ENCODE measurements around the gene OLFML3. TPM values are rescaled to one million over a fixed set of nuclear protein-coding genes. Genes with fewer than 3 reads are reported as not detected.
"Not testable (repeated sequence)": the region's sequence is repeated elsewhere in the genome, so short reads cannot be mapped to it uniquely, and the experiment has no call there.

The OLFML3 gene
- total RNA-seq, 4 donors from 2014 or later = 3.3 to 12.0 (median 7.8) TPM

GRCh38 chr1:114009393-114009792 lies 30.1 kb downstream of the OLFML3 start:
- TF ChIP-seq CTCF (IDR thresholded peaks at IDR 0.05) (no peak), POLR2A (IDR thresholded peaks at IDR 0.05) (no peak)
- no peaks in the 10 kb centered on the region for H3K36me3 ChIP-seq

GRCh38 chr1:114010433-114011184 lies 31.3 kb downstream of the OLFML3 start:
- no peak for DNase-seq
- Histone ChIP-seq H3K27me3 (no peaks in the 10 kb centered on the region), H3K9me3 (no peaks in the 10 kb centered on the region), H3K27ac (no peak overlapping the region), H3K4me1 (no peaks in the 10 kb centered on the region), H3K4me3 (no peak overlapping the region), H3K36me3 (no peaks in the 10 kb centered on the region)
- TF ChIP-seq POLR2A (IDR thresholded peaks at IDR 0.05) (no peak), CTCF (IDR thresholded peaks at IDR 0.05) (no peak)

More at GRCh38 chr1:114009393-114009792, 30.1 kb downstream of the OLFML3 start:
- Histone ChIP-seq H3K4me3 (no peak overlapping the region), H3K9me3 (no peaks in the 10 kb centered on the region), H3K27ac (no peak overlapping the region), H3K4me1 (no peaks in the 10 kb centered on the region), H3K27me3 (no peaks in the 10 kb centered on the region)
- no peak for DNase-seq

GRCh38 chr1:114011796-114012195 lies 32.5 kb downstream of the OLFML3 start:
- H3K9me3 ChIP-seq = no peaks in the 10 kb centered on the region

GRCh38 chr1:114015075-114015474 lies 35.8 kb downstream of the OLFML3 start:
- no peak for DNase-seq
- no peak overlapping the region for H3K27ac ChIP-seq
- no peaks in the 10 kb centered on the region for H3K9me3 ChIP-seq
- no peaks in the 10 kb centered on the region for H3K27me3 ChIP-seq
- H3K4me3 ChIP-seq = no peak overlapping the region
- no peaks in the 10 kb centered on the region for H3K4me1 ChIP-seq
- TF ChIP-seq POLR2A (IDR thresholded peaks at IDR 0.05) (no peak), CTCF (IDR thresholded peaks at IDR 0.05) (no peak)
- no peaks in the 10 kb centered on the region for H3K36me3 ChIP-seq

More at GRCh38 chr1:114011796-114012195, 32.5 kb downstream of the OLFML3 start:
- Histone ChIP-seq H3K4me1 (no peaks in the 10 kb centered on the region), H3K4me3 (no peak overlapping the region), H3K27ac (no peak overlapping the region), H3K36me3 (no peaks in the 10 kb centered on the region), H3K27me3 (no peaks in the 10 kb centered on the region)
- TF ChIP-seq CTCF (IDR thresholded peaks at IDR 0.05) = no peak
- TF ChIP-seq POLR2A (IDR thresholded peaks at IDR 0.05) = no peak
- DNase-seq = no peak

GRCh38 chr1:114019724-114020123 lies 40.5 kb downstream of the OLFML3 start:
- H3K27ac ChIP-seq, H3K9me3 ChIP-seq, H3K36me3 ChIP-seq, H3K27me3 ChIP-seq, H3K4me1 ChIP-seq, DNase-seq, H3K4me3 ChIP-seq: not testable (repeated sequence)

- no peak overlapping the region for H3K27ac ChIP-seq
- no peak for TF ChIP-seq CTCF (IDR thresholded peaks at IDR 0.05)
- H3K4me3 ChIP-seq = no peak overlapping the region
- H3K9me3 ChIP-seq = no peaks in the 10 kb centered on the region
- no peak for DNase-seq
- H3K4me1 ChIP-seq = no peaks in the 10 kb centered on the region
- H3K36me3 ChIP-seq = no peaks in the 10 kb centered on the region
- no peaks in the 10 kb centered on the region for H3K27me3 ChIP-seq
Observed at GRCh38 chr1:114021665-114022099, 42.4 kb downstream of the OLFML3 start.

All from Peyer's patch (tissue), 4 donors.